Osteoblast (primary cell): ENCODE measurements around the gene WLS. TPM values are rescaled to one million over a fixed set of nuclear protein-coding genes. Genes with fewer than 3 reads are reported as not detected.

Experiments used
- DNase-seq: peaks from one replicate; pipeline ENCODE4 v3.0.0; 2011; ENCODE audit warnings: low spot score, mixed read lengths; ENCODE audit not compliant: insufficient read length; ENCODE audit errors: missing footprints
- H2AFZ ChIP-seq: 2 replicates; pipeline ENCODE4 v1.6.0; 2011; ENCODE audit warnings: mild to moderate bottlenecking, low read length
- H3K27ac ChIP-seq: 2 replicates; pipeline ENCODE4 v1.5.1; 2011; ENCODE audit warnings: mild to moderate bottlenecking, low read depth, low read length, moderate library complexity
- H3K27me3 ChIP-seq: 2 replicates; pipeline ENCODE4 v1.6.0; 2012; ENCODE audit warnings: mild to moderate bottlenecking, control low read depth, inconsistent platforms, low read length, moderate library complexity; ENCODE audit not compliant: insufficient read depth
- H3K36me3 ChIP-seq: 2 replicates; pipeline ENCODE4 v1.5.1; 2011; ENCODE audit warnings: mild to moderate bottlenecking, low read length, control low read depth, moderate library complexity; ENCODE audit not compliant: insufficient read depth
- H3K4me1 ChIP-seq: 2 replicates; pipeline ENCODE4 v1.5.1; 2011; ENCODE audit warnings: mild to moderate bottlenecking, low read length, control low read depth, moderate library complexity; ENCODE audit not compliant: insufficient read depth
- H3K4me2 ChIP-seq: 2 replicates; pipeline ENCODE4 v1.6.0; 2011; ENCODE audit warnings: mild to moderate bottlenecking, low read length; ENCODE audit not compliant: insufficient read depth
- H3K4me3 ChIP-seq: fragments of 200-600 bp; sonication (generic); 3 replicates; pipeline ENCODE4 v1.5.1; 2012; ENCODE audit warnings: mild to moderate bottlenecking, low read length, inconsistent platforms; ENCODE audit not compliant: insufficient read depth
- H3K79me2 ChIP-seq: 2 replicates; pipeline ENCODE4 v1.6.0; 2012; ENCODE audit warnings: mild to moderate bottlenecking, low read length, control low read depth, inconsistent platforms; ENCODE audit not compliant: insufficient read depth
- H3K9me3 ChIP-seq: 2 replicates; pipeline ENCODE4 v1.5.1; 2011; ENCODE audit warnings: low read depth, low read length, control low read depth
- H4K20me1 ChIP-seq: 2 replicates; pipeline ENCODE4 v1.6.0; 2012; ENCODE audit warnings: mild to moderate bottlenecking, low read length, control low read depth; ENCODE audit not compliant: insufficient read depth
- CTCF ChIP-seq: IDR thresholded peaks from 2 replicates; pipeline ENCODE4 v1.5.1; 2011; ENCODE audit warnings: mild to moderate bottlenecking, low read depth, low read length, moderate library complexity; ENCODE audit errors: extremely low read depth
- total RNA-seq: library from RNA; depleted of rRNA; stranded (reverse); fragments of >200 nt; gene quantifications from 2 replicates; pipeline ENCODE4 v1.2.3, GENCODE V29; 2012

The WLS gene
- total RNA-seq, 1 donor = 54.3 TPM

GRCh38 chr1:68144856-68145255 is 87.5 kb downstream of the WLS start:
- peaks cover 33% of the 10 kb centered on the region for H3K36me3 ChIP-seq
- H3K4me1 ChIP-seq = peaks cover 5% of the 10 kb centered on the region
- no peaks in the 10 kb centered on the region for H3K9me3 ChIP-seq
- no peaks in the 10 kb centered on the region for H3K79me2 ChIP-seq
- no peak overlapping the region for H3K4me3 ChIP-seq
- H4K20me1 ChIP-seq = no peaks in the 10 kb centered on the region
- H2AFZ ChIP-seq = no peak overlapping the region
- DNase-seq = no peak
- H3K27ac ChIP-seq = no peak overlapping the region
- TF ChIP-seq CTCF = no peak
- no peak overlapping the region for H3K4me2 ChIP-seq
- no peaks in the 10 kb centered on the region for H3K27me3 ChIP-seq

GRCh38 chr1:68143633-68144032 is 88.7 kb downstream of the WLS start:
- DNase-seq = no peak
- Histone ChIP-seq H3K36me3 (peaks cover 26% of the 10 kb centered on the region), H3K4me3 (no peak overlapping the region), H3K79me2 (no peaks in the 10 kb centered on the region), H3K27me3 (no peaks in the 10 kb centered on the region), H3K27ac (no peak overlapping the region), H2AFZ (no peak overlapping the region), H3K4me1 (peaks cover 5% of the 10 kb centered on the region), H4K20me1 (no peaks in the 10 kb centered on the region), H3K9me3 (no peaks in the 10 kb centered on the region), H3K4me2 (no peak overlapping the region)
- no peak for TF ChIP-seq CTCF

GRCh38 chr1:68142461-68142860 is 89.9 kb downstream of the WLS start:
- Histone ChIP-seq H3K27ac (no peak overlapping the region), H4K20me1 (no peaks in the 10 kb centered on the region), H3K4me1 (peaks cover 5% of the 10 kb centered on the region), H3K27me3 (no peaks in the 10 kb centered on the region), H3K36me3 (peaks cover 24% of the 10 kb centered on the region), H3K4me3 (no peak overlapping the region), H3K79me2 (no peaks in the 10 kb centered on the region), H2AFZ (no peak overlapping the region), H3K4me2 (no peak overlapping the region), H3K9me3 (no peaks in the 10 kb centered on the region)
- no peak for TF ChIP-seq CTCF
- DNase-seq = no peak

GRCh38 chr1:68142036-68142435 is 90.3 kb downstream of the WLS start:
- no peak for TF ChIP-seq CTCF
- Histone ChIP-seq H2AFZ (no peak overlapping the region), H3K36me3 (peaks cover 28% of the 10 kb centered on the region), H4K20me1 (no peaks in the 10 kb centered on the region), H3K9me3 (no peaks in the 10 kb centered on the region), H3K27ac (no peak overlapping the region), H3K4me2 (no peak overlapping the region), H3K27me3 (no peaks in the 10 kb centered on the region), H3K4me3 (no peak overlapping the region), H3K79me2 (no peaks in the 10 kb centered on the region), H3K4me1 (peaks cover 5% of the 10 kb centered on the region)
- DNase-seq = no peak
